UCSD-AML1 (cell line): ENCODE data around the gene DMPK.
A peak's percentile ranks its signal among the peaks of the same experiment; 100 is the strongest.
"Not testable (repeated sequence)": the region's sequence is repeated elsewhere in the genome, so short reads cannot be mapped to it uniquely, and the experiment has no call there.

Experiments used
- DNase-seq: peaks from one replicate; lab custom pipeline; 2025; ENCODE audit not compliant: unreplicated experiment; lab: John Stamatoyannopoulos, UW

DMPK gene

GRCh38 chr19:45815481-45816216, 33.4 kb upstream of the DMPK start:
- DNase-seq: no peak

GRCh38 chr19:45814851-45815480, 32.7 kb upstream of the DMPK start, which contains the start of gene RSPH6A:
Gene RSPH6A, minus strand, starts transcription at chr19:45815308. Its CDS starts 132 bp downstream, at chr19:45815176.
- DNase-seq: no peak

GRCh38 chr19:45814166-45814780, 32.0 kb upstream of the DMPK start:
- no peak for DNase-seq

GRCh38 chr19:45812297-45812696, 30.0 kb upstream of the DMPK start:
- DNase-seq: no peak

- DNase-seq: peak; percentile 54
These were observed 27.4 kb upstream of the DMPK start for GRCh38 chr19:45809643-45810159.

- DNase-seq: no peak
These were observed 23.4 kb upstream of the DMPK start for GRCh38 chr19:45805719-45806118.

- DNase-seq: no peak
These were observed 22.6 kb upstream of the DMPK start for GRCh38 chr19:45804959-45805230.

- DNase-seq: no peak
These were observed 22.1 kb upstream of the DMPK start for GRCh38 chr19:45804140-45804958.

- no peak for DNase-seq
These were observed 19.4 kb upstream of the DMPK start for GRCh38 chr19:45801603-45802175.

- no peak for DNase-seq
These were observed 17.8 kb upstream of the DMPK start for GRCh38 chr19:45800070-45800553.

- not testable (repeated sequence) for DNase-seq
These were observed 17.3 kb upstream of the DMPK start for GRCh38 chr19:45799541-45799940.

GRCh38 chr19:45798995-45799517, 16.8 kb upstream of the DMPK start:
- peak; percentile 33 for DNase-seq

GRCh38 chr19:45794627-45795026, 12.3 kb upstream of the DMPK start:
- no peak for DNase-seq

- no peak for DNase-seq
These were observed 11.6 kb upstream of the DMPK start for GRCh38 chr19:45793876-45794275.

- no peak for DNase-seq
These were observed 10.9 kb upstream of the DMPK start for GRCh38 chr19:45793178-45793564.

GRCh38 chr19:45792470-45793177, 10.3 kb upstream of the DMPK start, which contains the start of gene DMWD:
Gene DMWD, minus strand, starts transcription at chr19:45792845. Its CDS starts 89 bp downstream, at chr19:45792756.
- peak; percentile 99 for DNase-seq

GRCh38 chr19:45791744-45792469, 9.6 kb upstream of the DMPK start:
- no peak for DNase-seq

- peak; percentile 70 for DNase-seq
These were observed 8.7 kb upstream of the DMPK start for GRCh38 chr19:45790942-45791341.
